Upper lobe of right lung (tissue), 1 donor: ENCODE results near the gene SPNS3. TPM values are rescaled to one million over a fixed set of nuclear protein-coding genes. Genes with fewer than 3 reads are reported as not detected.
A peak's percentile ranks its signal among the peaks of the same experiment; 100 is the strongest.

ENCODE experiments used
- ATAC-seq: fragments of 200-7000 bp; cut with Tn5 transposase; one replicate; pipeline ENCODE4 v1.9.1; 2020; ENCODE audit warnings: mild to moderate bottlenecking, moderate library complexity
- DNase-seq: peaks from one replicate; pipeline ENCODE4 v3.0.0-alpha.2; 2020
- H3K27ac ChIP-seq: fragments of 200-600 bp; one replicate; pipeline ENCODE4 v1.8.0; 2022
- H3K27me3 ChIP-seq: fragments of 200-600 bp; one replicate; pipeline ENCODE4 v1.8.0; 2022; ENCODE audit warnings: mild to moderate bottlenecking
- H3K36me3 ChIP-seq: fragments of 200-600 bp; one replicate; pipeline ENCODE4 v1.8.0; 2022
- H3K4me1 ChIP-seq: fragments of 200-600 bp; one replicate; pipeline ENCODE4 v1.8.0; 2022
- H3K4me3 ChIP-seq: fragments of 200-600 bp; one replicate; pipeline ENCODE4 v1.8.0; 2022; ENCODE audit warnings: mild to moderate bottlenecking
- H3K9me3 ChIP-seq: fragments of 200-600 bp; one replicate; pipeline ENCODE4 v1.8.0; 2022
- CTCF ChIP-seq: fragments of 200-600 bp; IDR thresholded peaks from one replicate; pipeline ENCODE4 v1.8.0; 2022; ENCODE audit warnings: antibody characterized with exemption
- intact Hi-C: fragments of 100-400 bp; cut with DNase I; formaldehyde crosslinking; loops from one replicate; pipeline ENCODE4 v1.11.0; 2022
- total RNA-seq: library from RNA; stranded (reverse); fragmentation: NEBNext Ultra II Directional; extraction: Animal tissue kit (Norgen Biotek cat#: 25700); gene quantifications from one replicate; pipeline ENCODE4 v1.2.1, GENCODE V29; 2021
- donor health status: DM: no; HTN: yes; CAD: no; lungs with severe emphysema.

SPNS3 gene
- total RNA-seq, 1 donor from 2014 or later: 0.87 TPM

GRCh38 chr17:4487296-4487695 lies 53.6 kb downstream of the SPNS3 start:
- H3K36me3 ChIP-seq: no peaks in the 10 kb centered on the region
- no peak for TF ChIP-seq CTCF
- H3K9me3 ChIP-seq: no peaks in the 10 kb centered on the region
- no peak for ATAC-seq
- intact Hi-C loops: no loop called here
- H3K4me1 ChIP-seq: peaks cover 3% of the 10 kb centered on the region
- no peak for DNase-seq
- H3K27ac ChIP-seq: no peak overlapping the region
- H3K4me3 ChIP-seq: no peak overlapping the region
- H3K27me3 ChIP-seq: no peaks in the 10 kb centered on the region

GRCh38 chr17:4487820-4488716 lies 54.3 kb downstream of the SPNS3 start:
- peak overlapping the region; percentile 70 for H3K27ac ChIP-seq
- no peak for TF ChIP-seq CTCF
- DNase-seq (no peak), ATAC-seq (no peak)
- no peaks in the 10 kb centered on the region for H3K27me3 ChIP-seq
- intact Hi-C loops: no loop called here
- H3K9me3 ChIP-seq: no peaks in the 10 kb centered on the region
- no peak overlapping the region for H3K4me3 ChIP-seq
- peaks cover 3% of the 10 kb centered on the region for H3K4me1 ChIP-seq
- no peaks in the 10 kb centered on the region for H3K36me3 ChIP-seq

GRCh38 chr17:4488989-4489595 lies 55.4 kb downstream of the SPNS3 start:
- no peaks in the 10 kb centered on the region for H3K27me3 ChIP-seq
- intact Hi-C loops: no loop called here
- H3K4me1 ChIP-seq: peaks cover 3% of the 10 kb centered on the region
- ATAC-seq (peak; percentile 78), DNase-seq (peak; percentile 88)
- peak overlapping the region; percentile 70 for H3K27ac ChIP-seq
- no peaks in the 10 kb centered on the region for H3K9me3 ChIP-seq
- H3K36me3 ChIP-seq: no peaks in the 10 kb centered on the region
- no peak overlapping the region for H3K4me3 ChIP-seq
- TF ChIP-seq CTCF: no peak

- no peak for ATAC-seq
- no peaks in the 10 kb centered on the region for H3K27me3 ChIP-seq
- H3K4me1 ChIP-seq: peaks cover 3% of the 10 kb centered on the region
- no peak for TF ChIP-seq CTCF
- H3K36me3 ChIP-seq: no peaks in the 10 kb centered on the region
- DNase-seq: no peak
- H3K4me3 ChIP-seq: no peak overlapping the region
- H3K27ac ChIP-seq: peak overlapping the region; percentile 63
- no peaks in the 10 kb centered on the region for H3K9me3 ChIP-seq
- intact Hi-C loops: no loop called here
These were observed 56.4 kb downstream of the SPNS3 start for GRCh38 chr17:4490109-4490591.

- peaks cover 3% of the 10 kb centered on the region for H3K4me1 ChIP-seq
- no peak for TF ChIP-seq CTCF
- no peak overlapping the region for H3K4me3 ChIP-seq
- H3K27me3 ChIP-seq: no peaks in the 10 kb centered on the region
- intact Hi-C loops: no loop called here
- no peaks in the 10 kb centered on the region for H3K9me3 ChIP-seq
- no peaks in the 10 kb centered on the region for H3K36me3 ChIP-seq
- ATAC-seq (peak; percentile 45), DNase-seq (no peak)
- no peak overlapping the region for H3K27ac ChIP-seq
These were observed 56.9 kb downstream of the SPNS3 start for GRCh38 chr17:4490637-4491061.
